ENCODE results near the gene ADRA1B.
"Not testable (repeated sequence)": the region's sequence is repeated elsewhere in the genome, so short reads cannot be mapped to it uniquely, and the experiment has no call there.

ADRA1B gene

GRCh38 chr5:159933531-159934485 lies 17.5 kb downstream of the ADRA1B start:
- no peak for DNase-seq

- DNase-seq, result no peak
Measured at GRCh38 chr5:159935946-159936345, 19.7 kb downstream of the ADRA1B start.

GRCh38 chr5:159936686-159937329 lies 20.5 kb downstream of the ADRA1B start:
- DNase-seq, result no peak

GRCh38 chr5:159937580-159937979 lies 21.3 kb downstream of the ADRA1B start:
- DNase-seq, result no peak

GRCh38 chr5:159943326-159943725 lies 27.0 kb downstream of the ADRA1B start:
- DNase-seq, result no peak

- DNase-seq, result no peak
Measured at GRCh38 chr5:159944056-159944600, 27.8 kb downstream of the ADRA1B start.

GRCh38 chr5:159945359-159945758 lies 29.1 kb downstream of the ADRA1B start:
- DNase-seq, result no peak

- no peak for DNase-seq
Measured at GRCh38 chr5:159947708-159948358, 31.6 kb downstream of the ADRA1B start.

- no peak for DNase-seq
Measured at GRCh38 chr5:159951387-159951786, 35.1 kb downstream of the ADRA1B start.

GRCh38 chr5:159951834-159952233 lies 35.6 kb downstream of the ADRA1B start:
- no peak for DNase-seq

GRCh38 chr5:159953609-159954008 lies 37.3 kb downstream of the ADRA1B start:
- no peak for DNase-seq

- DNase-seq, result no peak
Measured at GRCh38 chr5:159955056-159955624, 38.9 kb downstream of the ADRA1B start.

GRCh38 chr5:159956074-159956473 lies 39.8 kb downstream of the ADRA1B start:
- no peak for DNase-seq

GRCh38 chr5:159961176-159962160 lies 45.2 kb downstream of the ADRA1B start:
- no peak for DNase-seq

GRCh38 chr5:159962214-159962613 lies 45.9 kb downstream of the ADRA1B start:
- DNase-seq, result no peak

GRCh38 chr5:159963935-159964334 lies 47.7 kb downstream of the ADRA1B start:
- DNase-seq, result no peak

- DNase-seq, result no peak
Measured at GRCh38 chr5:159965031-159965837, 49.0 kb downstream of the ADRA1B start.

- not testable (repeated sequence) for DNase-seq
Measured at GRCh38 chr5:159965838-159966128, 49.5 kb downstream of the ADRA1B start.

- no peak for DNase-seq
Measured at GRCh38 chr5:159969966-159970365, 53.7 kb downstream of the ADRA1B start.

GRCh38 chr5:159971038-159971437 lies 54.8 kb downstream of the ADRA1B start:
- no peak for DNase-seq

GRCh38 chr5:159971514-159971913 lies 55.2 kb downstream of the ADRA1B start:
- DNase-seq, result no peak

Data from central memory CD4-positive, alpha-beta T cell (primary cell).